ENCODE measurements around the gene GDAP1L1.

- TF ChIP-seq EZH2 (IDR thresholded peaks at IDR 0.05) (no peak), POLR2AphosphoS5 (IDR thresholded peaks at IDR 0.05; ENCODE audit: borderline replicate concordance, low read depth, low read length) (no peak)
Measured at GRCh38 chr20:44199877-44200276, 47.2 kb upstream of the GDAP1L1 start.

Measured in SK-N-MC (cell line).